Tibial nerve (tissue), 4 donors: Measurements from ENCODE around the gene FNIP2.

Source experiments
- CTCF ChIP-seq, 5 experiments: fragments of 200-600 bp in 3 of 5; fragments of 450-650 bp in 2 of 5; sonication (generic) in 3 of 5; IDR thresholded peaks; one replicate each; pipeline ENCODE4 v1.5.1; 2016 to 2019; ENCODE audit warnings: antibody characterized with exemption in 5 of 5, mild to moderate bottlenecking in 3 of 5, moderate library complexity in 2 of 5
- EP300 ChIP-seq, 2 donors: sonication (generic); formaldehyde crosslinking; IDR thresholded peaks; one replicate each; pipeline ENCODE4 v1.6.1; 2017; ENCODE audit warnings: antibody characterized with exemption in 2 of 2, mild to moderate bottlenecking in 1 of 2
- POLR2A ChIP-seq, 2 donors: fragments of 450-650 bp; IDR thresholded peaks; one replicate each; pipeline ENCODE4 v1.6.1; 2017; ENCODE audit warnings: antibody characterized with exemption in 2 of 2, mild to moderate bottlenecking in 2 of 2, moderate library complexity in 2 of 2

DNA sequence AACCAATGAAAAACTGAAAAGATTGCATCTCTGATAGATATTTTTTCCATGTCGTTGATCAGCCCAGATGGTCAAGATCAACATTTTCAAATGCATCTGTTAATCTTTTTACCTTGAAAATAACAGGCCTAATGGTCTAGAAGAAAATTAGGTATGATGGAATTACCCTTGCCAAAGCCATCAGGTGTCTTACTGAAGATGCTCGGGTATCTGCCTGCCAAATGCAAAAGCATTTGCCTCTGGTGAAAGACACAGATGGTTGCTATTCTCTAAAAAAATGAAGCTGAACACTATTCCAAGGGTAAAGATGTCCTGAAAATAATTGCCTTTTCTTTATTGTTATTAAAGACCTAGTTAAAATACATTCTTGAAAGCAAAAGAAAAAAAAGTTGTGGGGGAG lies 126.0 kb downstream of the FNIP2 start:
- TF ChIP-seq CTCF (IDR thresholded peaks at IDR 0.05): no peak
- TF ChIP-seq EP300 (IDR thresholded peaks at IDR 0.05): no peak
- TF ChIP-seq POLR2A (IDR thresholded peaks at IDR 0.05): no peak
